HCT116 (cell line): Measurements from ENCODE around the gene SULT6B1.

Experiments
- EZH2 ChIP-seq: fragments of 200-600 bp; sonication (generic); IDR thresholded peaks from 2 replicates; pipeline ENCODE4 v1.6.1; 2017; ENCODE audit warnings: antibody characterized with exemption, mixed run types
- EZH2phosphoT487 ChIP-seq: fragments of 200-600 bp; IDR thresholded peaks from 2 replicates; pipeline ENCODE4 v1.6.1; 2018; ENCODE audit warnings: antibody characterized with exemption, borderline replicate concordance
- FOSL1 ChIP-seq: IDR thresholded peaks from 2 replicates; pipeline ENCODE4 v1.6.1; 2012; ENCODE audit warnings: low read depth
- POLR2A ChIP-seq: IDR thresholded peaks from 2 replicates; pipeline ENCODE4 v1.7.0; 2011; ENCODE audit warnings: borderline replicate concordance; ENCODE audit not compliant: insufficient read depth, insufficient read length; ENCODE audit errors: extremely low read depth
- POLR2AphosphoS5 ChIP-seq: IDR thresholded peaks from 2 replicates; pipeline ENCODE4 v1.6.1; 2011; ENCODE audit warnings: mild to moderate bottlenecking, low read depth, low read length, moderate library complexity
- TCF7L2 ChIP-seq: IDR thresholded peaks from 2 replicates; pipeline ENCODE4 v1.7.0; 2011; ENCODE audit warnings: borderline replicate concordance, inconsistent platforms; ENCODE audit not compliant: insufficient read depth, insufficient read length; ENCODE audit errors: extremely low read depth
- YY1 ChIP-seq: IDR thresholded peaks from 2 replicates; pipeline ENCODE4 v1.6.1; 2011; ENCODE audit warnings: low read length, low read depth, moderate library complexity, mild to moderate bottlenecking; ENCODE audit not compliant: insufficient replicate concordance; ENCODE audit errors: extremely low read depth
- ZFX ChIP-seq: fragments of 450-650 bp; IDR thresholded peaks from 2 replicates; pipeline ENCODE4 v1.6.1; 2017
- ZNF274 ChIP-seq: fragments of 200-500 bp; sonication (Bioruptor generic); IDR thresholded peaks from 2 replicates; pipeline ENCODE4 v1.6.1; 2014; ENCODE audit warnings: mild to moderate bottlenecking, low read depth, low read length, inconsistent platforms
- TF ChIP-seq, protein P1 (sequence below), 3 experiments: fragments of 200-600 bp in 1 of 3; sonication (generic) in 1 of 3; IDR thresholded peaks in 2 of 3; conservative IDR thresholded peaks in 1 of 3; 2 replicates each; pipeline ENCODE4 v1.5.1; 2012 to 2017; ENCODE audit warnings: low read depth in 2 of 3, low read length in 2 of 3, antibody characterized with exemption in 1 of 3, borderline replicate concordance in 1 of 3, control low read depth in 1 of 3, mild to moderate bottlenecking in 1 of 3, mixed read lengths in 1 of 3, mixed run types in 1 of 3, moderate library complexity in 1 of 3; ENCODE audit not compliant: insufficient read depth in 1 of 3
- TF ChIP-seq, protein P2 (sequence below): IDR thresholded peaks from 2 replicates; pipeline ENCODE4 v1.6.1; 2011; ENCODE audit warnings: mild to moderate bottlenecking, low read length, moderate library complexity; ENCODE audit not compliant: insufficient replicate concordance; ENCODE audit errors: extremely low read depth
- TF ChIP-seq, protein P3 (sequence below): IDR thresholded peaks from 2 replicates; pipeline ENCODE4 v1.6.1; 2012
- TF ChIP-seq, protein P4 (sequence below): IDR thresholded peaks from 2 replicates; pipeline ENCODE4 v1.6.1; 2012; ENCODE audit warnings: low read depth

DNA sequence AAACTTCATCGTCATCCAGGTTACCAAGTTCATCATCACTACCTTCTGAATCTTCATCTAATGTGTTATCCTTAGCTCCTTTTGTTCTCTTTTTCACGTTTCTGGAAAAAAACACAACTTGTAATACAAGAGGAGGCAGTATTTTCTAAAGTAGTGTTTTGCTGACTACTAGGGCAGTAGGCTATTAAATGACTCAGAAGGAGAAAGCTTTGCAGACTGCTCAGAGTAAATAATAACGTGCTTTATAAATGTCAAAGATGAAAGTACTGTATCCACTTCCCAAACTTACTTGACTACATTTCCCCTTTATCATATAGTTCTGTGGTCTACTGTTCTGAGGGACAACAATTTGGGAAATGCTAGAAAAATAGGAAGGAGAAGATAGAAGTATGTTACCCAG is 23.5 kb upstream of the SULT6B1 start:
- TF ChIP-seq POLR2AphosphoS5 (no peak), FOSL1 (no peak), ZFX (no peak), EZH2phosphoT487 (no peak), ZNF274 (no peak), POLR2A (no peak), TCF7L2 (no peak), EZH2 (no peak), YY1 (no peak)
- TF ChIP-seq, protein P1, sequence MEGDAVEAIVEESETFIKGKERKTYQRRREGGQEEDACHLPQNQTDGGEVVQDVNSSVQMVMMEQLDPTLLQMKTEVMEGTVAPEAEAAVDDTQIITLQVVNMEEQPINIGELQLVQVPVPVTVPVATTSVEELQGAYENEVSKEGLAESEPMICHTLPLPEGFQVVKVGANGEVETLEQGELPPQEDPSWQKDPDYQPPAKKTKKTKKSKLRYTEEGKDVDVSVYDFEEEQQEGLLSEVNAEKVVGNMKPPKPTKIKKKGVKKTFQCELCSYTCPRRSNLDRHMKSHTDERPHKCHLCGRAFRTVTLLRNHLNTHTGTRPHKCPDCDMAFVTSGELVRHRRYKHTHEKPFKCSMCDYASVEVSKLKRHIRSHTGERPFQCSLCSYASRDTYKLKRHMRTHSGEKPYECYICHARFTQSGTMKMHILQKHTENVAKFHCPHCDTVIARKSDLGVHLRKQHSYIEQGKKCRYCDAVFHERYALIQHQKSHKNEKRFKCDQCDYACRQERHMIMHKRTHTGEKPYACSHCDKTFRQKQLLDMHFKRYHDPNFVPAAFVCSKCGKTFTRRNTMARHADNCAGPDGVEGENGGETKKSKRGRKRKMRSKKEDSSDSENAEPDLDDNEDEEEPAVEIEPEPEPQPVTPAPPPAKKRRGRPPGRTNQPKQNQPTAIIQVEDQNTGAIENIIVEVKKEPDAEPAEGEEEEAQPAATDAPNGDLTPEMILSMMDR (IDR thresholded peaks at IDR 0.05 in 2 of 3, conservative IDR thresholded peaks at IDR 0.05 in 1 of 3; ENCODE audit: borderline replicate concordance in 1 of 3, insufficient read depth in 1 of 3, low read depth in 2 of 3, low read length in 2 of 3), result no peak
- TF ChIP-seq, protein P2, sequence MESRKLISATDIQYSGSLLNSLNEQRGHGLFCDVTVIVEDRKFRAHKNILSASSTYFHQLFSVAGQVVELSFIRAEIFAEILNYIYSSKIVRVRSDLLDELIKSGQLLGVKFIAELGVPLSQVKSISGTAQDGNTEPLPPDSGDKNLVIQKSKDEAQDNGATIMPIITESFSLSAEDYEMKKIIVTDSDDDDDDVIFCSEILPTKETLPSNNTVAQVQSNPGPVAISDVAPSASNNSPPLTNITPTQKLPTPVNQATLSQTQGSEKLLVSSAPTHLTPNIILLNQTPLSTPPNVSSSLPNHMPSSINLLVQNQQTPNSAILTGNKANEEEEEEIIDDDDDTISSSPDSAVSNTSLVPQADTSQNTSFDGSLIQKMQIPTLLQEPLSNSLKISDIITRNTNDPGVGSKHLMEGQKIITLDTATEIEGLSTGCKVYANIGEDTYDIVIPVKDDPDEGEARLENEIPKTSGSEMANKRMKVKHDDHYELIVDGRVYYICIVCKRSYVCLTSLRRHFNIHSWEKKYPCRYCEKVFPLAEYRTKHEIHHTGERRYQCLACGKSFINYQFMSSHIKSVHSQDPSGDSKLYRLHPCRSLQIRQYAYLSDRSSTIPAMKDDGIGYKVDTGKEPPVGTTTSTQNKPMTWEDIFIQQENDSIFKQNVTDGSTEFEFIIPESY, result no peak
- TF ChIP-seq, protein P3, sequence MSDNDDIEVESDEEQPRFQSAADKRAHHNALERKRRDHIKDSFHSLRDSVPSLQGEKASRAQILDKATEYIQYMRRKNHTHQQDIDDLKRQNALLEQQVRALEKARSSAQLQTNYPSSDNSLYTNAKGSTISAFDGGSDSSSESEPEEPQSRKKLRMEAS, result no peak
- TF ChIP-seq, protein P4, sequence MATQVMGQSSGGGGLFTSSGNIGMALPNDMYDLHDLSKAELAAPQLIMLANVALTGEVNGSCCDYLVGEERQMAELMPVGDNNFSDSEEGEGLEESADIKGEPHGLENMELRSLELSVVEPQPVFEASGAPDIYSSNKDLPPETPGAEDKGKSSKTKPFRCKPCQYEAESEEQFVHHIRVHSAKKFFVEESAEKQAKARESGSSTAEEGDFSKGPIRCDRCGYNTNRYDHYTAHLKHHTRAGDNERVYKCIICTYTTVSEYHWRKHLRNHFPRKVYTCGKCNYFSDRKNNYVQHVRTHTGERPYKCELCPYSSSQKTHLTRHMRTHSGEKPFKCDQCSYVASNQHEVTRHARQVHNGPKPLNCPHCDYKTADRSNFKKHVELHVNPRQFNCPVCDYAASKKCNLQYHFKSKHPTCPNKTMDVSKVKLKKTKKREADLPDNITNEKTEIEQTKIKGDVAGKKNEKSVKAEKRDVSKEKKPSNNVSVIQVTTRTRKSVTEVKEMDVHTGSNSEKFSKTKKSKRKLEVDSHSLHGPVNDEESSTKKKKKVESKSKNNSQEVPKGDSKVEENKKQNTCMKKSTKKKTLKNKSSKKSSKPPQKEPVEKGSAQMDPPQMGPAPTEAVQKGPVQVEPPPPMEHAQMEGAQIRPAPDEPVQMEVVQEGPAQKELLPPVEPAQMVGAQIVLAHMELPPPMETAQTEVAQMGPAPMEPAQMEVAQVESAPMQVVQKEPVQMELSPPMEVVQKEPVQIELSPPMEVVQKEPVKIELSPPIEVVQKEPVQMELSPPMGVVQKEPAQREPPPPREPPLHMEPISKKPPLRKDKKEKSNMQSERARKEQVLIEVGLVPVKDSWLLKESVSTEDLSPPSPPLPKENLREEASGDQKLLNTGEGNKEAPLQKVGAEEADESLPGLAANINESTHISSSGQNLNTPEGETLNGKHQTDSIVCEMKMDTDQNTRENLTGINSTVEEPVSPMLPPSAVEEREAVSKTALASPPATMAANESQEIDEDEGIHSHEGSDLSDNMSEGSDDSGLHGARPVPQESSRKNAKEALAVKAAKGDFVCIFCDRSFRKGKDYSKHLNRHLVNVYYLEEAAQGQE, result no peak
